ENCODE results near the gene THSD7A.

The THSD7A gene

GRCh38 chr7:11698384-11698871, 133.6 kb downstream of the THSD7A start:
- Histone ChIP-seq H3K4me3 (ENCODE audit: control insufficient read depth in 1 of 7, extremely low read depth in 1 of 7, insufficient read depth in 4 of 7, low read depth in 2 of 7, low read length in 6 of 7) (no peak overlapping the region), H3K4me1 (ENCODE audit: control extremely low read depth in 1 of 4, control insufficient read depth in 4 of 4, insufficient read depth in 4 of 4, low read length in 3 of 4) (no peaks in the 10 kb centered on the region), H3K27ac (ENCODE audit: insufficient read depth in 1 of 2, low read depth in 1 of 2, low read length in 2 of 2, poor library complexity in 1 of 2, severe bottlenecking in 2 of 2) (no peak overlapping the region), H3K27me3 (replicated peaks in 2 of 5; ENCODE audit: control insufficient read depth in 4 of 5, insufficient read depth in 5 of 5, low read length in 4 of 5) (no peaks in the 10 kb centered on the region), H3K36me3 (ENCODE audit: control insufficient read depth in 4 of 4, insufficient read depth in 4 of 4, low read length in 3 of 4) (no peaks in the 10 kb centered on the region), H3K9me3 (ENCODE audit: control extremely low read depth in 1 of 5, control insufficient read depth in 4 of 5, insufficient read depth in 2 of 5, low read depth in 1 of 5, low read length in 4 of 5) (no peaks in the 10 kb centered on the region)
- no peak for DNase-seq
- ChIA-PET CTCF (interaction anchor here (1.7 kb wide), 1 partner anchor 15 kb away, joined by 5 read pairs; no protein-coding TSS in a partner anchor), POLR2A (no interaction called here)
- no CpG with 5 or more reads among the region's 2 CpGs for WGBS (ENCODE audit: insufficient coverage)

GRCh38 chr7:11690395-11690794, 141.6 kb downstream of the THSD7A start:
- Histone ChIP-seq H3K27ac (ENCODE audit: insufficient read depth in 1 of 2, low read depth in 1 of 2, low read length in 2 of 2, poor library complexity in 1 of 2, severe bottlenecking in 2 of 2) (no peak overlapping the region), H3K9me3 (ENCODE audit: control extremely low read depth in 1 of 5, control insufficient read depth in 4 of 5, insufficient read depth in 2 of 5, low read depth in 1 of 5, low read length in 4 of 5) (no peaks in the 10 kb centered on the region), H3K36me3 (ENCODE audit: control insufficient read depth in 4 of 4, insufficient read depth in 4 of 4, low read length in 3 of 4) (no peaks in the 10 kb centered on the region), H3K27me3 (replicated peaks in 2 of 5; ENCODE audit: control insufficient read depth in 4 of 5, insufficient read depth in 5 of 5, low read length in 4 of 5) (no peaks in the 10 kb centered on the region), H3K4me3 (ENCODE audit: control insufficient read depth in 1 of 7, extremely low read depth in 1 of 7, insufficient read depth in 4 of 7, low read depth in 2 of 7, low read length in 6 of 7) (no peak overlapping the region), H3K4me1 (ENCODE audit: control extremely low read depth in 1 of 4, control insufficient read depth in 4 of 4, insufficient read depth in 4 of 4, low read length in 3 of 4) (peaks cover 0 to 2% (median 1%) of the 10 kb centered on the region in 4 experiments)
- POLR2A ChIA-PET, result no interaction called here
- DNase-seq, result no peak
- CTCF ChIA-PET, result no interaction called here
- 100% methylated on average over 1 of the region's 3 CpGs for WGBS (ENCODE audit: insufficient coverage)

- H3K27me3 ChIP-seq (replicated peaks in 2 of 5; ENCODE audit: control insufficient read depth in 4 of 5, insufficient read depth in 5 of 5, low read length in 4 of 5), result no peaks in the 10 kb centered on the region
- CTCF ChIA-PET, result no interaction called here
Observed at GRCh38 chr7:11689096-11689495, 142.9 kb downstream of the THSD7A start.

GRCh38 chr7:11681461-11681860, 150.5 kb downstream of the THSD7A start:
- no peaks in the 10 kb centered on the region for H3K4me1 ChIP-seq (ENCODE audit: control extremely low read depth in 1 of 4, control insufficient read depth in 4 of 4, insufficient read depth in 4 of 4, low read length in 3 of 4)
- H3K27me3 ChIP-seq (replicated peaks in 2 of 5; ENCODE audit: control insufficient read depth in 4 of 5, insufficient read depth in 5 of 5, low read length in 4 of 5), result no peaks in the 10 kb centered on the region
- CTCF ChIA-PET, result no interaction called here
- no peak overlapping the region for H3K27ac ChIP-seq (ENCODE audit: insufficient read depth in 1 of 2, low read depth in 1 of 2, low read length in 2 of 2, poor library complexity in 1 of 2, severe bottlenecking in 2 of 2)
- DNase-seq, result no peak
- H3K36me3 ChIP-seq (ENCODE audit: control insufficient read depth in 4 of 4, insufficient read depth in 4 of 4, low read length in 3 of 4), result no peaks in the 10 kb centered on the region
- POLR2A ChIA-PET, result no interaction called here
- no peak overlapping the region for H3K4me3 ChIP-seq (ENCODE audit: control insufficient read depth in 1 of 7, extremely low read depth in 1 of 7, insufficient read depth in 4 of 7, low read depth in 2 of 7, low read length in 6 of 7)
- 100% methylated on average over 1 of the region's 3 CpGs for WGBS (ENCODE audit: insufficient coverage)
- H3K9me3 ChIP-seq (ENCODE audit: control extremely low read depth in 1 of 5, control insufficient read depth in 4 of 5, insufficient read depth in 2 of 5, low read depth in 1 of 5, low read length in 4 of 5), result peaks cover 0 to 10% (median 3%) of the 10 kb centered on the region in 5 experiments

More at GRCh38 chr7:11689096-11689495, 142.9 kb downstream of the THSD7A start:
- POLR2A ChIA-PET, result interaction anchor here (0.8 kb wide), 1 partner anchor 15 kb away, joined by 3 read pairs; no protein-coding TSS in a partner anchor
- peaks cover 0 to 2% (median 1%) of the 10 kb centered on the region in 4 experiments for H3K4me1 ChIP-seq (ENCODE audit: control extremely low read depth in 1 of 4, control insufficient read depth in 4 of 4, insufficient read depth in 4 of 4, low read length in 3 of 4)
- no peak overlapping the region for H3K27ac ChIP-seq (ENCODE audit: insufficient read depth in 1 of 2, low read depth in 1 of 2, low read length in 2 of 2, poor library complexity in 1 of 2, severe bottlenecking in 2 of 2)
- WGBS (ENCODE audit: insufficient coverage), result 89% methylated on average over 1 of the region's 2 CpGs
- H3K4me3 ChIP-seq (ENCODE audit: control insufficient read depth in 1 of 7, extremely low read depth in 1 of 7, insufficient read depth in 4 of 7, low read depth in 2 of 7, low read length in 6 of 7), result no peak overlapping the region
- DNase-seq, result peak in 1 of 3 donors; percentile 3
- peaks cover 0 to 6% (median 2%) of the 10 kb centered on the region in 5 experiments for H3K9me3 ChIP-seq (ENCODE audit: control extremely low read depth in 1 of 5, control insufficient read depth in 4 of 5, insufficient read depth in 2 of 5, low read depth in 1 of 5, low read length in 4 of 5)
- no peaks in the 10 kb centered on the region for H3K36me3 ChIP-seq (ENCODE audit: control insufficient read depth in 4 of 4, insufficient read depth in 4 of 4, low read length in 3 of 4)

GRCh38 chr7:11675163-11675562, 156.8 kb downstream of the THSD7A start:
- Histone ChIP-seq H3K27me3 (replicated peaks in 2 of 5; ENCODE audit: control insufficient read depth in 4 of 5, insufficient read depth in 5 of 5, low read length in 4 of 5) (no peaks in the 10 kb centered on the region), H3K4me1 (ENCODE audit: control extremely low read depth in 1 of 4, control insufficient read depth in 4 of 4, insufficient read depth in 4 of 4, low read length in 3 of 4) (no peaks in the 10 kb centered on the region), H3K36me3 (ENCODE audit: control insufficient read depth in 4 of 4, insufficient read depth in 4 of 4, low read length in 3 of 4) (no peaks in the 10 kb centered on the region), H3K27ac (ENCODE audit: insufficient read depth in 1 of 2, low read depth in 1 of 2, low read length in 2 of 2, poor library complexity in 1 of 2, severe bottlenecking in 2 of 2) (no peak overlapping the region), H3K4me3 (ENCODE audit: control insufficient read depth in 1 of 7, extremely low read depth in 1 of 7, insufficient read depth in 4 of 7, low read depth in 2 of 7, low read length in 6 of 7) (no peak overlapping the region), H3K9me3 (ENCODE audit: control extremely low read depth in 1 of 5, control insufficient read depth in 4 of 5, insufficient read depth in 2 of 5, low read depth in 1 of 5, low read length in 4 of 5) (peaks cover 0 to 5% (median 1%) of the 10 kb centered on the region in 5 experiments)
- ChIA-PET CTCF (no interaction called here), POLR2A (no interaction called here)
- 92% methylated on average over 4 of the region's 5 CpGs for WGBS (ENCODE audit: insufficient coverage)
- DNase-seq, result no peak

GRCh38 chr7:11668727-11669126, 163.3 kb downstream of the THSD7A start:
- ChIA-PET POLR2A (no interaction called here), CTCF (no interaction called here)
- no peak for DNase-seq
- Histone ChIP-seq H3K36me3 (ENCODE audit: control insufficient read depth in 4 of 4, insufficient read depth in 4 of 4, low read length in 3 of 4) (no peaks in the 10 kb centered on the region), H3K27me3 (replicated peaks in 2 of 5; ENCODE audit: control insufficient read depth in 4 of 5, insufficient read depth in 5 of 5, low read length in 4 of 5) (no peaks in the 10 kb centered on the region), H3K4me3 (ENCODE audit: control insufficient read depth in 1 of 7, extremely low read depth in 1 of 7, insufficient read depth in 4 of 7, low read depth in 2 of 7, low read length in 6 of 7) (no peak overlapping the region), H3K4me1 (ENCODE audit: control extremely low read depth in 1 of 4, control insufficient read depth in 4 of 4, insufficient read depth in 4 of 4, low read length in 3 of 4) (no peaks in the 10 kb centered on the region), H3K27ac (ENCODE audit: insufficient read depth in 1 of 2, low read depth in 1 of 2, low read length in 2 of 2, poor library complexity in 1 of 2, severe bottlenecking in 2 of 2) (no peak overlapping the region), H3K9me3 (ENCODE audit: control extremely low read depth in 1 of 5, control insufficient read depth in 4 of 5, insufficient read depth in 2 of 5, low read depth in 1 of 5, low read length in 4 of 5) (no peaks in the 10 kb centered on the region)
- WGBS (ENCODE audit: insufficient coverage), result no CpG with 5 or more reads among the region's 4 CpGs

GRCh38 chr7:11667810-11668185, 164.2 kb downstream of the THSD7A start:
- Histone ChIP-seq H3K27me3 (replicated peaks in 2 of 5; ENCODE audit: control insufficient read depth in 4 of 5, insufficient read depth in 5 of 5, low read length in 4 of 5) (no peaks in the 10 kb centered on the region), H3K4me3 (ENCODE audit: control insufficient read depth in 1 of 7, extremely low read depth in 1 of 7, insufficient read depth in 4 of 7, low read depth in 2 of 7, low read length in 6 of 7) (no peak overlapping the region), H3K27ac (ENCODE audit: insufficient read depth in 1 of 2, low read depth in 1 of 2, low read length in 2 of 2, poor library complexity in 1 of 2, severe bottlenecking in 2 of 2) (no peak overlapping the region), H3K36me3 (ENCODE audit: control insufficient read depth in 4 of 4, insufficient read depth in 4 of 4, low read length in 3 of 4) (no peaks in the 10 kb centered on the region), H3K4me1 (ENCODE audit: control extremely low read depth in 1 of 4, control insufficient read depth in 4 of 4, insufficient read depth in 4 of 4, low read length in 3 of 4) (no peaks in the 10 kb centered on the region), H3K9me3 (ENCODE audit: control extremely low read depth in 1 of 5, control insufficient read depth in 4 of 5, insufficient read depth in 2 of 5, low read depth in 1 of 5, low read length in 4 of 5) (no peaks in the 10 kb centered on the region)
- ChIA-PET POLR2A (no interaction called here), CTCF (no interaction called here)
- 100% methylated on average over 1 of the region's 2 CpGs for WGBS (ENCODE audit: insufficient coverage)
- no peak for DNase-seq

All from common myeloid progenitor, CD34-positive (primary cell).